ENCODE measurements around the gene CCSAP. TPM values are rescaled to one million over a fixed set of nuclear protein-coding genes. Genes with fewer than 3 reads are reported as not detected.
"Not testable (repeated sequence)": the region's sequence is repeated elsewhere in the genome, so short reads cannot be mapped to it uniquely, and the experiment has no call there.

The CCSAP gene
- total RNA-seq, 1 experiment from 2014 or later, result 7.9 TPM

DNA sequence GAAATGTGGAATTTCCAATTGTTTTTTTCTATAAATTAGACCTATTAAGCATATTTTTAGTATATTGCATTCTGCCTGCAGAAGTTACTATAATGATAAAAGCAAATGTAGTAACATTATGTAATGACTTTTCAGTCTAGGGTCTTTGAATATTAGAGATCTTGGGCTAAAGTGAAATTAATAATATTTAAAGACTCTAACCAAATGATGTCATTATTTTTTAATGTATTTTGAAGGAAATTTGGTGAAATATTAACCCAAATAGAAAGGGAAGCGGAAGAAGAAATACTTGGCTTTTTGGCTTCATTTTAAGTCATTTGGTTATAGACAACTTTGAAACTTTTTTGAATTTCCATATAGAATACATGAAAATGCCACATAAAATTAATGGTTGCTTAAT is 45.1 kb downstream of the CCSAP start:
- DNase-seq (ENCODE audit: low spot score), result no peak
- in situ Hi-C loops (cut with HindIII; ENCODE audit: low sequenced_read_pairs), result no loop called here

GRCh38 chr1:229296541-229296941 is 46.3 kb downstream of the CCSAP start:
- DNase-seq (ENCODE audit: low spot score), result no peak
- in situ Hi-C loops (cut with HindIII; ENCODE audit: low sequenced_read_pairs), result no loop called here

- DNase-seq (ENCODE audit: low spot score), result no peak
- in situ Hi-C loops (cut with HindIII; ENCODE audit: low sequenced_read_pairs), result no loop called here
Measured at GRCh38 chr1:229295745-229296144, 47.1 kb downstream of the CCSAP start.

- in situ Hi-C loops (cut with HindIII; ENCODE audit: low sequenced_read_pairs), result no loop called here
- no peak for DNase-seq (ENCODE audit: low spot score)
Measured at GRCh38 chr1:229293528-229294204, 49.2 kb downstream of the CCSAP start.

GRCh38 chr1:229291686-229292085 is 51.2 kb downstream of the CCSAP start:
- in situ Hi-C loops (cut with HindIII; ENCODE audit: low sequenced_read_pairs); DNase-seq (ENCODE audit: low spot score): not testable (repeated sequence)

- no peak for DNase-seq (ENCODE audit: low spot score)
- in situ Hi-C loops (cut with HindIII; ENCODE audit: low sequenced_read_pairs), result no loop called here
Measured at GRCh38 chr1:229288516-229288915, 54.3 kb downstream of the CCSAP start.

DNA sequence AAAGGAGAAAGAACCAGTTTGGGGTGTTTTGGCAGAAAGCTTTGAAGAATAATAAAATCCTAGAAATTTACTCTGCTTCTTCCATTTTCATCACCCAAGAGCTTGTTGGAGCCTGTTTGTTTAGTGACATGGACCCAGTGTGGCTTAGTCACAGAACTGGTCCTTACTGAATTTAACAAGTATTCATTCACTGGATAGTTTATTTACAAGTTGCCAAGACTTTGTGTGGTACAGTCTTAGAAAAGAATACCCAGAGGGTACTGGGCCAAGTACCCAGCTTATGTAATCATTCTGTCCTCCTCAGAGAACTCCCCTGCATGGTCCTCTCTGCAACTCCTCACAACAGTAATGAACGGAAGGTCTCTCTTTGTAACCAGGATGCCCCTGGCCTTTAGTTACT is 55.6 kb downstream of the CCSAP start:
- in situ Hi-C loops (cut with HindIII; ENCODE audit: low sequenced_read_pairs), result no loop called here
- DNase-seq (ENCODE audit: low spot score), result peak; percentile 40

GRCh38 chr1:229286099-229286766 is 56.6 kb downstream of the CCSAP start:
- no peak for DNase-seq (ENCODE audit: low spot score)
- in situ Hi-C loops (cut with HindIII; ENCODE audit: low sequenced_read_pairs), result no loop called here

DNA sequence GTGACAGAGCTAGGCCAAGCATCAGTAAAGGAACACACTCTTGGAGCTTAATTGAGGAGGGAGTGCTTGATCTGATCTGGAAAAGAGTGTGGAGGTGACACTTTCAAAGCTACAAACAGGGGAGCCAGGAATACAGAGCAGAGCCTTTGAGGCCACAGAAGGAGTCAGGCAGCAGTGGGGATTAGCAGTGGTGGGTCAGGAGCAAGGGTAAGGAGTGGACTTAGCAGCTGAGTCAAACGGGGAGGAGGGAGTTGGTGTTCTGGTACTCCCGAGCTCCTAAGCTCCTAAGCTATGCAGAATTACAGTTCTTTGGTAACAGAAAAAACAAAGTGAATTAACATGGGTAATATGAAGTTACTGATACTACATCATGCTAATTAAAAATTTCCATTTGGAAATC is 57.4 kb downstream of the CCSAP start:
- DNase-seq (ENCODE audit: low spot score), result no peak
- in situ Hi-C loops (cut with HindIII; ENCODE audit: low sequenced_read_pairs), result no loop called here

DNA sequence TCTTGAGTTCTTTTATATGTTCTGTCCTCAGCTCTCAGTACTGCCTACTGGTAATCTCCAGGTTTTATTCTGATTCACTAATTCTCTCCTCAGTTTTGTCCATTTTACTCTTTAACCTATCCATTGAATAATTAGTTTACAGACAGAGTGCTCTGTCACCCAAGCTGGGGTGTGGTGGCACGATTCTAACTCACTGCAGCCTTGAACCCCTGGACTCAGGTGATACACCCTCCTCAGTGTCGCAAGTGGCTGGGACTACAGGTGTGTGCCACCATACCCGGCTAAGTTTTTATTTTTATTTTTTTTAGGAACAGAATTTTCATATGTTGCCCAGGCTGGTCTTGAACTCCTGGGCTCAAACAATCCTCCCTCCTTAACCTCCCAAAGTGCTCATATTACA is 58.0 kb downstream of the CCSAP start:
- in situ Hi-C loops (cut with HindIII; ENCODE audit: low sequenced_read_pairs), result no loop called here
- DNase-seq (ENCODE audit: low spot score), result no peak

DNA sequence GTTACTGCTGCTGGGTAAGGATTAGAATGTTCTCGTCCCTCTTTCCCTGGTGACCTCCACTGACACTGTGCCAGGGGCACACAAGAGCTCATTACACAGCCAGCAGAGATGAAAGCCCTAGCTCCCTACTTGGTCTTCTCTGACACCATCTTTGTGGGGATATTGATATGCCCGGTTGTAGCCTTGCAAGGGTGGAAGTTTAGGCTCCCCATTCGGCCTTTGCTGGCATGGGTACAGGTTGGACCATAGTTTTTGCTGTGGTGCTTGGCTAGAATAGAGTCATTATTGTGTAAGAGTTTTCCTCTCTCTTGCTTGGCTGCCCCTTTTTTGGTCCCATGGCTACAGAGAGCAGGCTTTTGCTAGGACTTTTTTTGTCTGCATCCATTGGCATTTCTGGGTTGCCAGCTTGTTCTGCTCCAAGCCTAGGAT is 59.6 kb downstream of the CCSAP start:
- in situ Hi-C loops (cut with HindIII; ENCODE audit: low sequenced_read_pairs), result no loop called here
- DNase-seq (ENCODE audit: low spot score), result peak; percentile 28

- in situ Hi-C loops (cut with HindIII; ENCODE audit: low sequenced_read_pairs), result no loop called here
- no peak for DNase-seq (ENCODE audit: low spot score)
Measured at GRCh38 chr1:229282295-229282823, 60.5 kb downstream of the CCSAP start.

- no peak for DNase-seq (ENCODE audit: low spot score)
- in situ Hi-C loops (cut with HindIII; ENCODE audit: low sequenced_read_pairs), result no loop called here
Measured at GRCh38 chr1:229281339-229281926, 61.4 kb downstream of the CCSAP start.

- in situ Hi-C loops (cut with HindIII; ENCODE audit: low sequenced_read_pairs), result no loop called here
- no peak for DNase-seq (ENCODE audit: low spot score)
Measured at GRCh38 chr1:229280921-229281320, 61.9 kb downstream of the CCSAP start.

GRCh38 chr1:229280037-229280828 is 62.6 kb downstream of the CCSAP start:
- DNase-seq (ENCODE audit: low spot score), result peak; percentile 36
- in situ Hi-C loops (cut with HindIII; ENCODE audit: low sequenced_read_pairs), result no loop called here

- DNase-seq (ENCODE audit: low spot score), result peak; percentile 70
- in situ Hi-C loops (cut with HindIII; ENCODE audit: low sequenced_read_pairs), result no loop called here
Measured at GRCh38 chr1:229279242-229279641, 63.6 kb downstream of the CCSAP start.

- DNase-seq (ENCODE audit: low spot score), result no peak
- in situ Hi-C loops (cut with HindIII; ENCODE audit: low sequenced_read_pairs), result no loop called here
Measured at GRCh38 chr1:229278120-229278741, 64.6 kb downstream of the CCSAP start.

GRCh38 chr1:229275005-229275404 is 67.8 kb downstream of the CCSAP start:
- in situ Hi-C loops (cut with HindIII; ENCODE audit: low sequenced_read_pairs), result no loop called here
- DNase-seq (ENCODE audit: low spot score), result no peak
